MM.1S (cell line): Measurements from ENCODE around the gene INPP5D.

Source experiments
- EZH2 ChIP-seq: fragments of 300-600 bp; sonication (generic); optimal IDR thresholded peaks from 2 replicates; pipeline ENCODE3; 2017; ENCODE audit warnings: low read depth, mild to moderate bottlenecking, antibody characterized with exemption, low read length, mixed read lengths
- EZH2phosphoT487 ChIP-seq: fragments of 300-600 bp; sonication (generic); IDR thresholded peaks from 2 replicates; pipeline ENCODE4 v1.6.1; 2018; ENCODE audit warnings: antibody characterized with exemption, low read length
- TF ChIP-seq, protein P1 (sequence below): fragments of 300-600 bp; sonication (generic); IDR thresholded peaks from 2 replicates; pipeline ENCODE4 v1.5.1; 2016; ENCODE audit warnings: antibody characterized with exemption, low read length, mixed read lengths

DNA sequence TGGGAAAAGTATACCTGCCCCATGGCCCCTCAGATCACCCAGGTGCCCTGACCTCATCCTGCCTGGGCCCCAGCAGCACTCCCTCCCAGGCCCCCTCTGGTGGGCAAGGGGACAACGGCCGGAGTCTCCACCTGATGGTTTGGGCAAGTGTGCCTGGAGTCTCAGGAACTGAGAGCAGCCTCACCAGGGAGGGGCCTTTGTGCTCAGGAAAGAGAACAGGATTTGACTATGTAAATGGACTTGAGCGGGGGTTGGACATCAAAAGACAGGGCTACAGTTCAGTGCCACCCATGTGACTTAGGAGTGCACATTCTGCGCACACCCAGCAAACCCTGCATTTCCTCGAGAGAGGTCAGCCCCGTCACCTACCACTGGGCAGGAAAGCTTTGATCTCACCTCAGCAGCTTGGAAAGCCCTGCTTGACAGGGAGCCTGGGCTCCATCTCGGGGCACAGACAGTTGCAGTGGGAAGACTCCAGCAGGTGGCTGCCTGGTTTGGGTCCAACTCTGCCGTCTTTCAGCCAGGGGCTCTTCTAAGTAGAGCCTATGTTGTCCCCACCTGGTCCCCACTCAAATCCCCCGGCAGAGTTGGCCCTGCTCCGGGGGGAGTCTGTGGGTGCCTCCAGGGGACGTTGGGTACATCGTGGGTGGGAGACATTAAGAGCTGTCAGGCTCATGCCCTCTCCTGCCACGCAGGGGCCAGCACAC, 3.3 kb downstream of the INPP5D start:
- TF ChIP-seq, protein P1, sequence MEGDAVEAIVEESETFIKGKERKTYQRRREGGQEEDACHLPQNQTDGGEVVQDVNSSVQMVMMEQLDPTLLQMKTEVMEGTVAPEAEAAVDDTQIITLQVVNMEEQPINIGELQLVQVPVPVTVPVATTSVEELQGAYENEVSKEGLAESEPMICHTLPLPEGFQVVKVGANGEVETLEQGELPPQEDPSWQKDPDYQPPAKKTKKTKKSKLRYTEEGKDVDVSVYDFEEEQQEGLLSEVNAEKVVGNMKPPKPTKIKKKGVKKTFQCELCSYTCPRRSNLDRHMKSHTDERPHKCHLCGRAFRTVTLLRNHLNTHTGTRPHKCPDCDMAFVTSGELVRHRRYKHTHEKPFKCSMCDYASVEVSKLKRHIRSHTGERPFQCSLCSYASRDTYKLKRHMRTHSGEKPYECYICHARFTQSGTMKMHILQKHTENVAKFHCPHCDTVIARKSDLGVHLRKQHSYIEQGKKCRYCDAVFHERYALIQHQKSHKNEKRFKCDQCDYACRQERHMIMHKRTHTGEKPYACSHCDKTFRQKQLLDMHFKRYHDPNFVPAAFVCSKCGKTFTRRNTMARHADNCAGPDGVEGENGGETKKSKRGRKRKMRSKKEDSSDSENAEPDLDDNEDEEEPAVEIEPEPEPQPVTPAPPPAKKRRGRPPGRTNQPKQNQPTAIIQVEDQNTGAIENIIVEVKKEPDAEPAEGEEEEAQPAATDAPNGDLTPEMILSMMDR: peak; percentile 33
- no peak for TF ChIP-seq EZH2phosphoT487
- no peak for TF ChIP-seq EZH2
